GM19372 (cell line): ENCODE measurements around the gene SLC16A12.
"Not testable (repeated sequence)": the region's sequence is repeated elsewhere in the genome, so short reads cannot be mapped to it uniquely, and the experiment has no call there.

Experiments
- ATAC-seq: cut with Tn5 transposase; IDR thresholded peaks from one replicate; pipeline ENCODE4 v1.9.1; 2021; ENCODE audit warnings: mild to moderate bottlenecking, low read depth, moderate library complexity; ENCODE audit not compliant: unreplicated experiment

The SLC16A12 gene

GRCh38 chr10:89550509-89550908 is 15.1 kb upstream of the SLC16A12 start:
- ATAC-seq, result no peak

DNA sequence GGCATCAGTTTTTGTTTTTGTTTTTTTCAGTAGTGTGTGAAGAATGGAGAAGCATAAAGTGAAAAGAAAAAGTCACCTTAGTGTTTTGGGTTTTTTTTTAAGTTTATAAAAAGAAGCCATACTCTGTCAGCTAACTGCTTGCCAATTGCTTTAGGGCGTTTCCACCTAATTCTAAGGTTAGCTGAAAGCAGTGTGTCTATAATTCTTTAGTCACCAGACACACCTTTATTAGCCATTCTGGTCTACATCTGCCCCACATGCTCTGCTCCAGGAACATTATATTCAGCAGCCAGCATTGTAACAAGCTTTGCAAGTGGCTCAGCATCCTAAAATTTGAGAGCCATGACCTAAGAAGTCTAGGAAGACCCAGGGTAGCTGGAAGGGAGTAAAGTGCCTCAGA is 14.1 kb upstream of the SLC16A12 start:
- no peak for ATAC-seq

DNA sequence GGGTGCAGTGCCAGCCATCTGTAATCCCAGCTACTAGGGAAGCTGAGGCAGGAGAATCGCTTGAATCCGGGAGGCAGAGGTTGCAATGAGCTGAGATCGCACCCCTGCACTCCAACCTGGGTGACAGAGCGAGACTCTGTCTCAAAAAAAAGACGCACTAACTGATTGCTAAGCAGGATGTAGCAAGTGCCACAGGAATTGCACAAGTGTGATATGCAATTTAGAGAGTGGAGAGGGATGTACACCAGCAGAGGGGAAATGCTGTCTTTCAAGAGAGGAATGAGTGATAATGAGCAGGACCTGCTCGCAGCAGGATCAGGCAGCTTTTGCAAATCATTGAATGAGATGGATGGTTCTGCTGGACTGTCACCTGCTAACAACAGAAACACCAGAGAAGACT is 13.3 kb upstream of the SLC16A12 start:
- no peak for ATAC-seq

GRCh38 chr10:89547853-89548513 is 12.6 kb upstream of the SLC16A12 start:
- no peak for ATAC-seq

GRCh38 chr10:89546651-89547050 is 11.3 kb upstream of the SLC16A12 start:
- ATAC-seq, result not testable (repeated sequence)

DNA sequence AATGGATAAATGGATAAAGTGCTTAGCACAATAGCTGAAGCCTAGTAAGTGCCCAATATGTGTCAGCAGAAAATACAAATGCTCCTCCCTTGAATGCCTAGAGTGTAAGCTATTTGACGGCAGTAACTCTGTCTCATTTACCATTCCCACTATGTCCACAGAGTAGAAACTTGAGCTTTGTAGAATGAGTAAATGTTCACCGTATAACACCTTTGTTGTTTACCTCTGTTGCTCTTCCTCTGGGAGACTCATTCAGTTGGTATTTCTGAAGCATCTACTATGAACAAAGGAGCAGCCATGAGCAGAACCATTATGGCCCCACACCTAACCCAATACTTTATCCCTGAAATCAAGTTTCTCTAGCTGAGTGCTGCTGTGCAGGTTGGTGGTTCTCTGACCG is 8.4 kb upstream of the SLC16A12 start:
- no peak for ATAC-seq

DNA sequence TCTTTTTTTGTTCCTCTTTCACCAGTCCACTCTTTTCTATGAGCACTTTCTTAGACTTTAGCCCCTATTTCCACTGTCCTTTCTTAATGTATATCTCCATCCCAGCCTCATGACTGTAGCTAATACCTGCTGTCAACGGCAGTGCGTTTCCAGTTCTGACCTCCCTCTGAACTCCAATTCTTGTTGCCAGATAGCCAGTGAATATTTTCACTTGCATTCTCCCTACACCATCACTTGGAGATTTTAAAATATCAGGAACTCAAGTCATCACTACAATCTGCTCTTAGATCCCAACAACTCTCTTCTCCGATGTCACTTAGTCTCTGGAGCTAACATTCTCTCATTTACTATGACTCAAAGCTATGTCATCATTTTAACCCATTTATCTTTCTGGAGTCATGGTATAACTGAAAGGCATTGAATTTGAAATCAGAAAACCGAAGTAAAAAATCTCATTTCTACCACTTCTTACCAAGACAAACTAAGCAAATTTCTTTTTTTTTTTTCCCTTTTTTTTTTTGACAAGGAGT is 5.1 kb upstream of the SLC16A12 start:
- no peak for ATAC-seq

- no peak for ATAC-seq
Observed at GRCh38 chr10:89537364-89537763, 2.0 kb upstream of the SLC16A12 start.

DNA sequence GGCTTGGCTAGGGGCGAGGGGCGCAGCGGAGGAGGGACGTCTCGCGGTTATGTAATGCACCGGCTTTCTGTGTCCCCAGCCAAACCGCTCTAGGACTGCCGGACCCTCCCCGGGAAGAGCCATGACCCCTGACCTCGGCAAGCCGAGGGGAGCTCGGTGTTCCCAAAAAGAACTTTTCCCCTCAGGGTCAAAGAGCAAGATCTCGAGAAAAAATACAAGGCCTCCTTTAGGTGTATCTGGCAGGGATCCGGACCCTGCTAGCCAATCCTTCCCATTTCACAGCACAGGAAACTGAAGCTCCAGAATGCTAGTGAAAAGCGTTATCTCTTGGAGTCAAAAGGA is 590 bp upstream of the SLC16A12 start:
- no peak for ATAC-seq

- ATAC-seq, result no peak
Observed at GRCh38 chr10:89534826-89535166, 598 bp downstream of the SLC16A12 start.

DNA sequence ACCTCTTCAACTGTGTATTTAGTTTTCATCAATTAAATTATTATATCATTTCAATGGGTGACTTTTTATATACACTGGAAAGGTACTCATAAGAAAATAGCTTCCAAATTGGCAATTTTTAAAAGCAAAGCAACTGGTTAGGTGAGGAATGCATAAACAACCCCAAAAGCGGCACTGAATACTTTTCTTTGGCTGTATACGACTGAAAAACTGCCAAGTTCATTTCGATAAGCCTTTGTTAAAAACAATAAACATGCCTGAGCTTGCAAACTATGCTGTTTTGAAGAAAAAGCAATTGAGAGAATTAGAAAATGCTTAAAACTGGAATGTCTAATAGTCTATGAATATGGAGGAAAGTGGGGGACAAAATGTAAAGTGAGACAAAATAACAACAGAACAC is 2.9 kb downstream of the SLC16A12 start:
- no peak for ATAC-seq

GRCh38 chr10:89531359-89531758 is 4.0 kb downstream of the SLC16A12 start:
- no peak for ATAC-seq

DNA sequence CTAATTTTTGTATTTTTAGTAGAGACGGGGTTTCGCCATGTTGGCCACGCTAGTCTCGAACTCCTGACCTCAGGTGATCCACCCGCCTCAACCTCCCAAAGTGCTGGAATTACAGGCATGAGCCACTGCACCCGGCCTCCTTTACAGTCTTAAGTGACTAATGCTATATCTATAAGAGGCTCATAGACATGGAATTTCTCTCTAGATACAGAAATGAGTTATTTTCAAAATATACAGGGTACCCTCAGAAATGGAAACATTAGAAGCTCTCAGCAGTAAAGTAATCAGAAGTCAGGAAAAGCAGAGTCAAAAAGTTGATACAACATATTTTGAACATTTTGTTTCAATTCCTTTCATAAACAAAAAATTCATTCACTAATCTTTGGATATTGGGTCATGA is 5.7 kb downstream of the SLC16A12 start:
- ATAC-seq, result not testable (repeated sequence)

- ATAC-seq, result no peak
Observed at GRCh38 chr10:89526358-89526757, 9.0 kb downstream of the SLC16A12 start.

- no peak for ATAC-seq
Observed at GRCh38 chr10:89525556-89525955, 9.8 kb downstream of the SLC16A12 start.

- no peak for ATAC-seq
Observed at GRCh38 chr10:89524279-89524678, 11.1 kb downstream of the SLC16A12 start.

DNA sequence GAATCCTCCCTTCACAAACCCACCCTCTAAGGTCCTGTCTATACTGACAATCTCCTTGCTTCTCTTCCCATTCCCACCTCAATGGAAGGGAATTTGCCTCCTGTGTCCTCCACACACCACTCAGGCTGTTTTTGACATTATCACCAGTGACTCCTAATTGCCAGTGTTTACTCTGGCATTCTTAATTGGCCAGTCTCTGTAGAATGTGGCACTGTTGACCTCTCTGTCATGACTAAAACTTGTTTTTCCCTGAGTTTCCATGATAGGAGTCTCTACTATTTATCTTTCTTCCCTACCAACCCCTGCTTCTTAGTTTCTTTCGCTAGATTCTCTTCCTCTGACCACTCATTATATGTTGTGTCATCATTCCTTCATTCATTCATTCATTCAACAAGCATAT is 12.1 kb downstream of the SLC16A12 start:
- no peak for ATAC-seq

- no peak for ATAC-seq
Observed at GRCh38 chr10:89522463-89522862, 12.9 kb downstream of the SLC16A12 start.

DNA sequence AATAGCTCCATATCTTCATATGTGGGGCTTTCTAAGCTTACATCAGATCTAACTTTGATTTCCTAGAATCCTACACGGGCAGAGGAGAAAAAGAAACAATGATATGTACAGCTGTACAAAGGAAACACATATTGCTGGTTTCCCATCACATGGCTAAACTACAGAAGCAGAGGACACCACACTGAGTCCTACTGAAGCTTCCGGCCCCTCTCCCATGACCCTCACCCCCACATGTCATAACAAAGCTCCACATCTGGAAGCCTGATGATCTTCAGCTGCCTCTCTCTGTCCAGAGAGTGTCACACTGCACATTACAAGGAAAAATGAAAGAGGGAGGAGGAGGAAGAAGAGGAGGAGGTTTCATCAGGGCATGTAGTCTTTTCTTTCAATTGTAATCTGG is 14.0 kb downstream of the SLC16A12 start:
- ATAC-seq, result no peak

- no peak for ATAC-seq
Observed at GRCh38 chr10:89520706-89521105, 14.7 kb downstream of the SLC16A12 start.

GRCh38 chr10:89518876-89519842 is 16.2 kb downstream of the SLC16A12 start:
- ATAC-seq, result no peak

DNA sequence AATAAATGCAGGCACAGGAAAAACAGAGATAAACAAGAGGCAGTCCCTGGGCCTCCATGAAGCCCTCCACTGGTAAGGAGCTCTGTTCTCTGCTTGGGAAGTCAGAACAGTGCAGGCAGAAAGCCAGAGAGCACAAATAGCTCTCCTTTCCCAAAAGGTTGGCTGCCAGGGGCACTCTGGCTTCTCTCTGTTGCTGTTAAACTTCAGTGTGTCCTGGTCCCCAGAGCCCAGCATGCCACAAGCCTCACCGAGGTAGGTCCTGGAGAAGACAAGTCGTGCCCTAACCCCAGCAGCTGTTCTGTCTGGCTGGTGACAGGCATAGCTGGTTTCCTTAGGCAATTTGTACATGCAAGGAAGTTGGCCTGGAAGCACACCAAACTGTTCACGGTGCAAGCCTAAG is 17.3 kb downstream of the SLC16A12 start:
- no peak for ATAC-seq
